HEK293 (cell line): Measurements from ENCODE around the gene RPL22.

Experiments used
- ATF2 ChIP-seq: fragments of 450-650 bp; formaldehyde crosslinking; IDR thresholded peaks from 2 replicates; pipeline ENCODE4 v1.5.1; 2016; ENCODE audit warnings: missing biosample characterization, missing genetic modification characterization, low read depth
- CTCF ChIP-seq: fragments of 450-650 bp; formaldehyde crosslinking; IDR thresholded peaks from 2 replicates; pipeline ENCODE4 v1.5.1; 2016; ENCODE audit warnings: missing biosample characterization, missing genetic modification characterization
- TCF7L2 ChIP-seq: IDR thresholded peaks from 2 replicates; pipeline ENCODE4 v1.6.1; 2011; ENCODE audit warnings: low read depth, mild to moderate bottlenecking, inconsistent platforms, low read length, moderate library complexity, borderline replicate concordance
- ZBTB1 ChIP-seq: fragments of 450-650 bp; formaldehyde crosslinking; IDR thresholded peaks from 2 replicates; pipeline ENCODE4 v1.5.1; 2016; ENCODE audit warnings: missing biosample characterization, missing genetic modification characterization
- ZBTB20 ChIP-seq: fragments of 450-650 bp; formaldehyde crosslinking; IDR thresholded peaks from 2 replicates; pipeline ENCODE4 v1.5.1; 2016; ENCODE audit warnings: missing biosample characterization, missing genetic modification characterization
- ZNF133 ChIP-seq: fragments of 450-650 bp; formaldehyde crosslinking; IDR thresholded peaks from 2 replicates; pipeline ENCODE4 v1.5.1; 2016; ENCODE audit warnings: missing biosample characterization, missing genetic modification characterization
- ZNF155 ChIP-seq: fragments of 450-650 bp; formaldehyde crosslinking; IDR thresholded peaks from 2 replicates; pipeline ENCODE4 v1.5.1; 2016; ENCODE audit warnings: missing biosample characterization, missing genetic modification characterization
- ZNF391 ChIP-seq: fragments of 450-650 bp; formaldehyde crosslinking; IDR thresholded peaks from 2 replicates; pipeline ENCODE4 v1.5.1; 2016; ENCODE audit warnings: low read depth, missing biosample characterization, missing genetic modification characterization, borderline replicate concordance
- ZNF518A ChIP-seq: fragments of 450-650 bp; formaldehyde crosslinking; conservative IDR thresholded peaks from 2 replicates; pipeline ENCODE4 v1.5.1; 2016; ENCODE audit warnings: low read depth, missing biosample characterization, missing genetic modification characterization
- ZNF658 ChIP-seq: fragments of 450-650 bp; formaldehyde crosslinking; IDR thresholded peaks from 2 replicates; pipeline ENCODE4; 2016; ENCODE audit warnings: missing biosample characterization, missing genetic modification characterization
- ZNF707 ChIP-seq: fragments of 450-650 bp; formaldehyde crosslinking; IDR thresholded peaks from 2 replicates; pipeline ENCODE4 v1.5.1; 2016; ENCODE audit warnings: missing biosample characterization, missing genetic modification characterization
- ZNF768 ChIP-seq: fragments of 450-650 bp; formaldehyde crosslinking; IDR thresholded peaks from 2 replicates; pipeline ENCODE4 v1.5.1; 2018; ENCODE audit warnings: missing biosample characterization, mild to moderate bottlenecking, missing genetic modification characterization
- ZNF777 ChIP-seq: fragments of 450-650 bp; formaldehyde crosslinking; IDR thresholded peaks from 2 replicates; pipeline ENCODE4 v1.5.1; 2017; ENCODE audit warnings: missing biosample characterization, missing genetic modification characterization, borderline replicate concordance
- TF ChIP-seq, protein P1 (sequence below): fragments of 450-650 bp; formaldehyde crosslinking; optimal IDR thresholded peaks from 2 replicates; pipeline ENCODE3; 2016; ENCODE audit warnings: missing biosample characterization, mild to moderate bottlenecking, missing genetic modification characterization

DNA sequence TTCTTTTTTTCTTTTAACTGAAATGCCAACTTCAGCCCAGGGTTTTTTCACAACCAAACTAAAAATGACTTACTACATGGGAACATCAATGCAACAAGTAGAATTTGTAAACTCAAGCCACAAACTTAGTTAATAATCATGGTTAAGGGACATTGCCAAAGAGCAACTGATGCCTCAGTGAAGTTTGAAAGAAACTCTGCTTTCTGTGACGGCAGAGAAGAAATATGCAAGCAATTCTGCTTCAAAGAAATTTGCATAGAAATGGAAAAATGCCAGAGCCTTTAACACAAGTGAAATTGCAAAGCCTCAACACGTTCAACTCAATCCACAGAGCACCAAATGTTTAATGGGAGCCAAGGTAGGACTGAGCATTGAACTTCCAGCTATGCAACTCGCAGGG, 14.2 kb downstream of the RPL22 start:
- no peak for TF ChIP-seq ZNF518A (tag by site-specific recombination)
- no peak for TF ChIP-seq CTCF (tag by site-specific recombination)
- TF ChIP-seq ZNF133 (tag by site-specific recombination) = no peak
- TF ChIP-seq ZNF768 (tag by site-specific recombination) = no peak
- TF ChIP-seq ZNF155 = no peak
- no peak for TF ChIP-seq ZNF707 (tag by site-specific recombination)
- no peak for TF ChIP-seq ZNF391 (tag by site-specific recombination)
- TF ChIP-seq ZNF777 (tag by site-specific recombination) = no peak
- TF ChIP-seq TCF7L2 = no peak
- TF ChIP-seq, protein P1, sequence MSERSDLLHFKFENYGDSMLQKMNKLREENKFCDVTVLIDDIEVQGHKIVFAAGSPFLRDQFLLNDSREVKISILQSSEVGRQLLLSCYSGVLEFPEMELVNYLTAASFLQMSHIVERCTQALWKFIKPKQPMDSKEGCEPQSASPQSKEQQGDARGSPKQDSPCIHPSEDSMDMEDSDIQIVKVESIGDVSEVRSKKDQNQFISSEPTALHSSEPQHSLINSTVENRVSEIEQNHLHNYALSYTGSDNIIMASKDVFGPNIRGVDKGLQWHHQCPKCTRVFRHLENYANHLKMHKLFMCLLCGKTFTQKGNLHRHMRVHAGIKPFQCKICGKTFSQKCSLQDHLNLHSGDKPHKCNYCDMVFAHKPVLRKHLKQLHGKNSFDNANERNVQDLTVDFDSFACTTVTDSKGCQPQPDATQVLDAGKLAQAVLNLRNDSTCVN (tag by site-specific recombination) = no peak
- no peak for TF ChIP-seq ATF2 (tag by site-specific recombination)
- no peak for TF ChIP-seq ZBTB1 (tag by site-specific recombination)
- TF ChIP-seq ZBTB20 (tag by site-specific recombination) = no peak
- TF ChIP-seq ZNF658 (tag by site-specific recombination) = no peak
